HepG2 (cell line): ENCODE measurements around the gene FMNL2. TPM values are rescaled to one million over a fixed set of nuclear protein-coding genes. Genes with fewer than 3 reads are reported as not detected.

Source experiments
- ATAC-seq: fragments of 200-7000 bp; cut with Tn5 transposase; 3 replicates; pipeline ENCODE4 v1.9.1; 2020; ENCODE audit warnings: mild to moderate bottlenecking, moderate library complexity
- BruUV-seq: library from RNA; stranded (reverse); fragments of 400-500 nt; replicated peaks from 2 replicates; lab custom pipeline; 2021; lab: Mats Ljungman, UMichigan
- CTCF ChIA-PET: fragments of 300-600 bp; formaldehyde crosslinking; extraction: SDS; loops from one replicate; lab custom pipeline; 2021; ENCODE audit warnings: low total read pairs, inconsistent platforms, low intra/inter-chr PET ratio; lab: Yijun Ruan, JAX
- POLR2A ChIA-PET: fragments of 350-600 bp; sonication (Branson Sonifier 250); formaldehyde crosslinking; loops from one replicate; lab custom pipeline; 2020; ENCODE audit warnings: antibody characterized with exemption, inconsistent platforms; lab: Yijun Ruan, JAX
- DNase-seq: peaks from one replicate; pipeline ENCODE4 v3.0.0-alpha.2; 2015; ENCODE audit warnings: low spot score
- FAIRE-seq: peaks from 3 replicates; lab custom pipeline; 2011; peaks lifted over from hg19 to GRCh38; lab: Jason Lieb, UNC
- H2AFZ ChIP-seq: one replicate; pipeline ENCODE4 v1.6.1; 2011; ENCODE audit warnings: low read length, inconsistent platforms
- H3K27ac ChIP-seq: fragments of 300-600 bp; 3 replicates; pipeline ENCODE4 v1.8.0; 2011; ENCODE audit warnings: mixed run types, mild to moderate bottlenecking, mixed read lengths, low read length, inconsistent platforms; ENCODE audit not compliant: insufficient read depth; ENCODE audit errors: extremely low read length
- H3K27me3 ChIP-seq, 2 experiments: fragments of 200-600 bp in 1 of 2; 2 replicates in 1 of 2; 3 replicates in 1 of 2; pipeline versions ENCODE4 v1.6.0 to v1.8.0; 2011; ENCODE audit warnings: low read length in 2 of 2, mild to moderate bottlenecking in 2 of 2, moderate library complexity in 2 of 2, inconsistent platforms in 1 of 2; ENCODE audit not compliant: insufficient read depth in 2 of 2, control insufficient read depth in 1 of 2
- H3K36me3 ChIP-seq, 2 experiments: fragments of 200-600 bp in 1 of 2; replicated peaks in 1 of 2; 2 replicates in 1 of 2; 3 replicates in 1 of 2; pipeline versions ENCODE4 v1.5.1 to v1.8.0; 2011; ENCODE audit warnings: low read length in 2 of 2, inconsistent platforms in 1 of 2; ENCODE audit not compliant: insufficient read depth in 2 of 2, control insufficient read depth in 1 of 2
- H3K4me1 ChIP-seq: 2 replicates; pipeline ENCODE4 v1.5.1; 2012; ENCODE audit warnings: low read length, inconsistent platforms; ENCODE audit not compliant: insufficient read depth
- H3K4me2 ChIP-seq: 2 replicates; pipeline ENCODE4 v1.6.0; 2011; ENCODE audit warnings: low read depth, low read length, inconsistent platforms
- H3K4me3 ChIP-seq, 3 experiments: fragments of 200-600 bp in 1 of 3; sonication (generic), shearing (Covaris generic) in 1 of 3; replicated peaks in 1 of 3; 2 replicates each; pipeline ENCODE4 v1.5.1; 2011 to 2016; ENCODE audit warnings: low read length in 3 of 3, inconsistent platforms in 2 of 3, low read depth in 2 of 3, mild to moderate bottlenecking in 2 of 3, control low read depth in 1 of 3, mixed read lengths in 1 of 3; ENCODE audit not compliant: insufficient read depth in 1 of 3
- H3K79me2 ChIP-seq: one replicate; pipeline ENCODE4 v1.6.1; 2011; ENCODE audit warnings: low read length, inconsistent platforms; ENCODE audit not compliant: insufficient read depth
- H3K9ac ChIP-seq: 2 replicates; pipeline ENCODE4 v1.6.0; 2011; ENCODE audit warnings: mild to moderate bottlenecking, low read depth, low read length, inconsistent platforms; ENCODE audit not compliant: insufficient read depth
- H3K9me3 ChIP-seq: 2 replicates; pipeline ENCODE4 v1.5.1; 2012; ENCODE audit warnings: mild to moderate bottlenecking, low read length
- H4K20me1 ChIP-seq: 2 replicates; pipeline ENCODE4 v1.6.0; 2011; ENCODE audit warnings: inconsistent platforms, mild to moderate bottlenecking, low read length, moderate library complexity; ENCODE audit not compliant: insufficient read depth
- ELF3 ChIP-seq: IDR thresholded peaks from 2 replicates; pipeline ENCODE4 v1.6.1; 2016; ENCODE audit warnings: missing genetic modification reagents, missing compliant biosample characterization
- ZNF549 ChIP-seq: sonication (generic); formaldehyde crosslinking; IDR thresholded peaks from 2 replicates; pipeline ENCODE4 v1.5.0; 2020; ENCODE audit warnings: missing genetic modification reagents
- WGBS: methylation state at CpG from one replicate; pipeline ENCODE4 v1.1.6; 2017; ENCODE audit warnings: low lambda C conversion rate; 5-methylcytosine and 5-hydroxymethylcytosine counted together
- in situ Hi-C: cut with HindIII; loops from 2 replicates; pipeline ENCODE4 v1.10.0; 2017; ENCODE audit warnings: low pct_unique_long_range_greater_than_20kb; ENCODE audit not compliant: extremely low pct_ligation_motif_present
- intact Hi-C: fragments of 100-400 bp; cut with micrococcal nuclease; formaldehyde crosslinking; loops from one replicate; pipeline ENCODE4 v1.10.0; 2022; ENCODE audit not compliant: unreplicated experiment
- polyA plus RNA-seq, 8 experiments: library from polyadenylated mRNA; depleted of rRNA in 3 of 8; stranded (reverse) in 7 of 8; unstranded in 1 of 8; fragments of >200 nt; fragmentation: Illumina TruSeq in 4 of 8; extraction: Trizol in 4 of 8; gene quantifications; 2 replicates each; pipeline versions ENCODE4 v1.2.1 to v1.2.3, GENCODE V29; 2011 to 2016; ENCODE audit warnings: low read depth in 4 of 8, missing spikeins in 1 of 8, mixed read lengths in 1 of 8; ENCODE audit not compliant: insufficient read depth in 1 of 8
- total RNA-seq, 5 experiments: library from RNA; depleted of rRNA; stranded (reverse); fragments of >200 nt; fragmentation: Illumina TruSeq; extraction: Trizol; gene quantifications; 2 replicates each; pipeline ENCODE4 v1.2.3, GENCODE V29; 2016; ENCODE audit warnings: low read depth in 1 of 5
- TF ChIP-seq, protein P1 (sequence below): IDR thresholded peaks from 2 replicates; pipeline ENCODE4 v1.4.0; 2020; ENCODE audit warnings: mild to moderate bottlenecking, missing genetic modification reagents

The FMNL2 gene
- total and polyA plus RNA-seq, 2 of the 13 experiments (the other 11 are each of a cell fraction or from before 2014, with no cell fraction given), result 66.5 to 67.7 TPM

DNA sequence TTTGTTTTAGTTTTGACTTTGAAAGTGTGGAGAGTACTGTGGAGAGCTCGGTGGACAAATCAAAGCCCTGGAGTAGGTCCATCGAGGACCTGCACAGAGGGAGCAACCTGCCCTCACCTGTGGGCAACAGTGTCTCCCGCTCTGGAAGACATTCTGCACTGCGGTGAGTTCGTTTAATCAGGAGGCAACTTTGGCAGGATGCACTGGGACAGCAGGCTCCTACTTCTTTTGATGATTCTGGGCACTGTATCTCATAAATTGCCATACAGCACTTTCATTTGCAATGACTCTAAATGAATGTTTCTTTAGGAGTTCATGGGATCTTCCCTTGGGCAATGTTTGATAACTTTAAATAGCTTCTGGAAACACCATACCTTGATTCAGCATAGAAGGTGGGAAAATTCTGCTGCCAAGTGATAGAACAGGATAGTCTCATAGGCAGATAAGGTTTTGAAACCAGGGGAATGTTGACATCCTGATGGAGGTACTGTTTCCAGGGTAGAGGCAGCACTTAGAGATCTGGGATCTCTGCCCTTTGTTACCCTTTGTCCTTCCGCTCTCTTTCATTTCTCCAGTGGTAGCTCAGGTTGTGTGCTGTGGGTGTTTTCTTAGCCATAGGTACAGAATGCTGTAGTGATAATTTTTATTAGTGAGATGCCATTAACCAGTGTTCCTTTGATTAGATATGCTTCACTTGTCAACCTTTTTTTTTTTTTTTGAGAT is 226.1 kb downstream of the FMNL2 start:
- FAIRE-seq (no peak), ATAC-seq (no peak), DNase-seq (no peak)
- H3K4me1 ChIP-seq, result no peaks in the 10 kb centered on the region
- intact Hi-C loops (no loop called here), in situ Hi-C loops (no loop called here)
- no peak overlapping the region for H3K27ac ChIP-seq
- H4K20me1 ChIP-seq, result no peaks in the 10 kb centered on the region
- H3K36me3 ChIP-seq, result peaks cover 21 to 67% of the 10 kb centered on the region in 2 experiments
- no TSS peak for BruUV-seq
- POLR2A ChIA-PET, result no interaction called here
- 96% methylated on average over 6 of the region's 6 CpGs for WGBS
- H3K9ac ChIP-seq, result no peak overlapping the region
- H3K4me2 ChIP-seq, result no peak overlapping the region
- H3K27me3 ChIP-seq, result no peaks in the 10 kb centered on the region
- no peaks in the 10 kb centered on the region for H3K9me3 ChIP-seq
- H3K4me3 ChIP-seq, result no peak overlapping the region
- no peak overlapping the region for H2AFZ ChIP-seq
- no peaks in the 10 kb centered on the region for H3K79me2 ChIP-seq
- no peak for TF ChIP-seq ELF3
- TF ChIP-seq, protein P1, sequence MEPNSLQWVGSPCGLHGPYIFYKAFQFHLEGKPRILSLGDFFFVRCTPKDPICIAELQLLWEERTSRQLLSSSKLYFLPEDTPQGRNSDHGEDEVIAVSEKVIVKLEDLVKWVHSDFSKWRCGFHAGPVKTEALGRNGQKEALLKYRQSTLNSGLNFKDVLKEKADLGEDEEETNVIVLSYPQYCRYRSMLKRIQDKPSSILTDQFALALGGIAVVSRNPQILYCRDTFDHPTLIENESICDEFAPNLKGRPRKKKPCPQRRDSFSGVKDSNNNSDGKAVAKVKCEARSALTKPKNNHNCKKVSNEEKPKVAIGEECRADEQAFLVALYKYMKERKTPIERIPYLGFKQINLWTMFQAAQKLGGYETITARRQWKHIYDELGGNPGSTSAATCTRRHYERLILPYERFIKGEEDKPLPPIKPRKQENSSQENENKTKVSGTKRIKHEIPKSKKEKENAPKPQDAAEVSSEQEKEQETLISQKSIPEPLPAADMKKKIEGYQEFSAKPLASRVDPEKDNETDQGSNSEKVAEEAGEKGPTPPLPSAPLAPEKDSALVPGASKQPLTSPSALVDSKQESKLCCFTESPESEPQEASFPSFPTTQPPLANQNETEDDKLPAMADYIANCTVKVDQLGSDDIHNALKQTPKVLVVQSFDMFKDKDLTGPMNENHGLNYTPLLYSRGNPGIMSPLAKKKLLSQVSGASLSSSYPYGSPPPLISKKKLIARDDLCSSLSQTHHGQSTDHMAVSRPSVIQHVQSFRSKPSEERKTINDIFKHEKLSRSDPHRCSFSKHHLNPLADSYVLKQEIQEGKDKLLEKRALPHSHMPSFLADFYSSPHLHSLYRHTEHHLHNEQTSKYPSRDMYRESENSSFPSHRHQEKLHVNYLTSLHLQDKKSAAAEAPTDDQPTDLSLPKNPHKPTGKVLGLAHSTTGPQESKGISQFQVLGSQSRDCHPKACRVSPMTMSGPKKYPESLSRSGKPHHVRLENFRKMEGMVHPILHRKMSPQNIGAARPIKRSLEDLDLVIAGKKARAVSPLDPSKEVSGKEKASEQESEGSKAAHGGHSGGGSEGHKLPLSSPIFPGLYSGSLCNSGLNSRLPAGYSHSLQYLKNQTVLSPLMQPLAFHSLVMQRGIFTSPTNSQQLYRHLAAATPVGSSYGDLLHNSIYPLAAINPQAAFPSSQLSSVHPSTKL (CRISPR knock-in tag), result no peak
- no peak for TF ChIP-seq ZNF549 (CRISPR knock-in tag)
- CTCF ChIA-PET, result no interaction called here
